Measurements from ENCODE around the gene ATPAF2. TPM values are rescaled to one million over a fixed set of nuclear protein-coding genes. Genes with fewer than 3 reads are reported as not detected.

Gene ATPAF2
- total RNA-seq, 2 donors from 2014 or later = 23.5 to 44.5 TPM

- Histone ChIP-seq H3K27me3 (no peaks in the 10 kb centered on the region), H3K36me3 (no peaks in the 10 kb centered on the region), H3K4me1 (no peaks in the 10 kb centered on the region), H3K9me3 (no peaks in the 10 kb centered on the region), H3K27ac (no peak overlapping the region), H3K9ac (ENCODE audit: low read depth in 2 of 2, low read length in 2 of 2) (no peak overlapping the region), H3K4me3 (no peak overlapping the region)
- intact Hi-C loops (cut with DNase I) = no loop called here
- no peak for DNase-seq
- TF ChIP-seq CTCF (IDR thresholded peaks at IDR 0.05) = no peak
These were observed 27.7 kb downstream of the ATPAF2 start for GRCh38 chr17:18011286-18011685.

GRCh38 chr17:18009609-18010420 is 29.2 kb downstream of the ATPAF2 start:
- intact Hi-C loops (cut with DNase I) = no loop called here
- Histone ChIP-seq H3K27ac (no peak overlapping the region), H3K4me3 (no peak overlapping the region), H3K36me3 (no peaks in the 10 kb centered on the region), H3K4me1 (no peaks in the 10 kb centered on the region), H3K27me3 (no peaks in the 10 kb centered on the region), H3K9ac (ENCODE audit: low read depth in 2 of 2, low read length in 2 of 2) (no peak overlapping the region), H3K9me3 (no peaks in the 10 kb centered on the region)
- TF ChIP-seq CTCF (IDR thresholded peaks at IDR 0.05) = no peak
- no peak for DNase-seq

- TF ChIP-seq CTCF (IDR thresholded peaks at IDR 0.05) = no peak
- H3K36me3 ChIP-seq = no peaks in the 10 kb centered on the region
- intact Hi-C loops (cut with DNase I) = no loop called here
These were observed 30.3 kb downstream of the ATPAF2 start for GRCh38 chr17:18008496-18009268.

GRCh38 chr17:18006495-18007239 is 32.3 kb downstream of the ATPAF2 start:
- H3K4me3 ChIP-seq = no peak overlapping the region
- H3K27ac ChIP-seq = no peak overlapping the region
- H3K9me3 ChIP-seq = no peaks in the 10 kb centered on the region
- H3K36me3 ChIP-seq = no peaks in the 10 kb centered on the region
- H3K9ac ChIP-seq (ENCODE audit: low read depth in 2 of 2, low read length in 2 of 2) = no peak overlapping the region
- intact Hi-C loops (cut with DNase I) = no loop called here
- no peak for TF ChIP-seq CTCF (IDR thresholded peaks at IDR 0.05)
- no peaks in the 10 kb centered on the region for H3K4me1 ChIP-seq
- no peaks in the 10 kb centered on the region for H3K27me3 ChIP-seq
- DNase-seq = no peak

More at GRCh38 chr17:18008496-18009268, 30.3 kb downstream of the ATPAF2 start:
- Histone ChIP-seq H3K27ac (no peak overlapping the region), H3K9ac (ENCODE audit: low read depth in 2 of 2, low read length in 2 of 2) (no peak overlapping the region), H3K27me3 (no peaks in the 10 kb centered on the region), H3K9me3 (no peaks in the 10 kb centered on the region), H3K4me3 (no peak overlapping the region), H3K4me1 (no peaks in the 10 kb centered on the region)
- no peak for DNase-seq

GRCh38 chr17:18005496-18005895 is 33.5 kb downstream of the ATPAF2 start:
- H3K36me3 ChIP-seq = no peaks in the 10 kb centered on the region
- H3K27ac ChIP-seq = no peak overlapping the region
- no peaks in the 10 kb centered on the region for H3K9me3 ChIP-seq
- H3K4me3 ChIP-seq = no peak overlapping the region
- H3K9ac ChIP-seq (ENCODE audit: low read depth in 2 of 2, low read length in 2 of 2) = no peak overlapping the region
- no peak for TF ChIP-seq CTCF (IDR thresholded peaks at IDR 0.05)
- H3K4me1 ChIP-seq = no peaks in the 10 kb centered on the region
- H3K27me3 ChIP-seq = no peaks in the 10 kb centered on the region
- intact Hi-C loops (cut with DNase I) = no loop called here
- DNase-seq = no peak
